ENCODE measurements around the gene ATG4A.

ATG4A gene

DNA sequence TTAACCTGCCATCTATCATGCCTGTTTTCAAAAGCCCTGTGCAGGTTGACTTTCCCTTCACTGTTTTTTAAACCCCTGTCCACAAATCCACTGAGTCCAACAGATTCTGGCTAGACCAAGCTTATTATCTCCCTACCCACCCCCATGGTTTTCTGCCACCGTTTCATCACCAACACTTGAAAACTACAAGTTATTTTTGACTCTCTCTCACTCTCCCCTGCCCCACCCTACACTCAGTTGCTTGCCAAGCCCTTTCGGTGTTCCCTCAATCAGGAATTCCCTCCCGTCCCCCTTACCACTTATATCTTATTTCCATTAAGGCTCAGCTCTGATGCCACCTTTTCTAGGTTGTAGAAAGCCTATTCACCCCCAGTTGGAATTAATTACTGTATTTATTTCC, 29.7 kb downstream of the ATG4A start:
- no peak overlapping the region for H3K4me2 ChIP-seq (ENCODE audit: insufficient read depth, low read length)
- no peak overlapping the region for H2AFZ ChIP-seq (ENCODE audit: low read depth, low read length)
- TF ChIP-seq, protein P1, sequence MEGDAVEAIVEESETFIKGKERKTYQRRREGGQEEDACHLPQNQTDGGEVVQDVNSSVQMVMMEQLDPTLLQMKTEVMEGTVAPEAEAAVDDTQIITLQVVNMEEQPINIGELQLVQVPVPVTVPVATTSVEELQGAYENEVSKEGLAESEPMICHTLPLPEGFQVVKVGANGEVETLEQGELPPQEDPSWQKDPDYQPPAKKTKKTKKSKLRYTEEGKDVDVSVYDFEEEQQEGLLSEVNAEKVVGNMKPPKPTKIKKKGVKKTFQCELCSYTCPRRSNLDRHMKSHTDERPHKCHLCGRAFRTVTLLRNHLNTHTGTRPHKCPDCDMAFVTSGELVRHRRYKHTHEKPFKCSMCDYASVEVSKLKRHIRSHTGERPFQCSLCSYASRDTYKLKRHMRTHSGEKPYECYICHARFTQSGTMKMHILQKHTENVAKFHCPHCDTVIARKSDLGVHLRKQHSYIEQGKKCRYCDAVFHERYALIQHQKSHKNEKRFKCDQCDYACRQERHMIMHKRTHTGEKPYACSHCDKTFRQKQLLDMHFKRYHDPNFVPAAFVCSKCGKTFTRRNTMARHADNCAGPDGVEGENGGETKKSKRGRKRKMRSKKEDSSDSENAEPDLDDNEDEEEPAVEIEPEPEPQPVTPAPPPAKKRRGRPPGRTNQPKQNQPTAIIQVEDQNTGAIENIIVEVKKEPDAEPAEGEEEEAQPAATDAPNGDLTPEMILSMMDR (IDR thresholded peaks at IDR 0.05; ENCODE audit: borderline replicate concordance, extremely low read depth, low read length, poor library complexity, severe bottlenecking) = no peak
- no peak for TF ChIP-seq EZH2 (IDR thresholded peaks at IDR 0.05; ENCODE audit: borderline replicate concordance, low read depth, low read length, severe bottlenecking)
- H3K27me3 ChIP-seq (ENCODE audit: insufficient read depth, low read length, poor library complexity) = no peaks in the 10 kb centered on the region
- ATAC-seq (ENCODE audit: insufficient read depth, low read depth) = no peak
- H3K79me2 ChIP-seq (ENCODE audit: insufficient read depth, low read length) = no peaks in the 10 kb centered on the region
- H3K4me3 ChIP-seq (ENCODE audit: low read depth in 1 of 2, low read length in 2 of 2) = no peak overlapping the region
- H3K36me3 ChIP-seq (ENCODE audit: insufficient read depth, low read length) = no peaks in the 10 kb centered on the region
- DNase-seq = no peak
- H3K9me3 ChIP-seq (ENCODE audit: insufficient read depth, low read length, severe bottlenecking) = no peaks in the 10 kb centered on the region
- H3K4me1 ChIP-seq (ENCODE audit: insufficient read depth, low read length) = no peaks in the 10 kb centered on the region
- H4K20me1 ChIP-seq (ENCODE audit: insufficient read depth, low read length) = no peaks in the 10 kb centered on the region
- no peak overlapping the region for H3K9ac ChIP-seq (ENCODE audit: low read depth, low read length)
- no peak overlapping the region for H3K27ac ChIP-seq (ENCODE audit: low read length)

DNA sequence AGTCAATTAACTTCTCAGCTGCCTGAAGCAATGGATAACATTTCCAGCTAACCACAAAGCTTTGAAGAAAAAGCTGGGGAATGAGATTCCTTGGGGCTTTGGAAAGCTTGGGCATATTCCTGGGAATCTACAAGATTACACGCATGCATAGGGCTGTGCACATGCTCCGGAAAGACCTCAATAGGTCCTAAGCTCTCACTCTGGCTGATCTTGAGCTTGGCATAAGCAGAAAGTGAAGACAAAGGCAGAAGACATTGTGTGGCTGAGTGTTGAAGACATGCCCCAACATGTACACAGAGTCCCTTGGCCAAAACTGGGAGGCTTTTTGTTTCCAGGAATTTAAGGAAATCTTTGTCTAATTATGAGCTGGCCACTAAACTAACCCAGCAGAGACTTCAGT, 31.2 kb downstream of the ATG4A start:
- H2AFZ ChIP-seq (ENCODE audit: low read depth, low read length) = no peak overlapping the region
- H3K27me3 ChIP-seq (ENCODE audit: insufficient read depth, low read length, poor library complexity) = no peaks in the 10 kb centered on the region
- H4K20me1 ChIP-seq (ENCODE audit: insufficient read depth, low read length) = no peaks in the 10 kb centered on the region
- no peak for TF ChIP-seq EZH2 (IDR thresholded peaks at IDR 0.05; ENCODE audit: borderline replicate concordance, low read depth, low read length, severe bottlenecking)
- TF ChIP-seq, protein P1 (IDR thresholded peaks at IDR 0.05; ENCODE audit: borderline replicate concordance, extremely low read depth, low read length, poor library complexity, severe bottlenecking) = no peak
- no peaks in the 10 kb centered on the region for H3K79me2 ChIP-seq (ENCODE audit: insufficient read depth, low read length)
- H3K9me3 ChIP-seq (ENCODE audit: insufficient read depth, low read length, severe bottlenecking) = no peaks in the 10 kb centered on the region
- no peak overlapping the region for H3K4me3 ChIP-seq (ENCODE audit: low read depth in 1 of 2, low read length in 2 of 2)
- H3K36me3 ChIP-seq (ENCODE audit: insufficient read depth, low read length) = peaks cover 5% of the 10 kb centered on the region; the same call in 1 of the 2 replicates
- DNase-seq (no peak), ATAC-seq (ENCODE audit: insufficient read depth, low read depth) (no peak)
- no peak overlapping the region for H3K27ac ChIP-seq (ENCODE audit: low read length)
- H3K4me2 ChIP-seq (ENCODE audit: insufficient read depth, low read length) = no peak overlapping the region
- no peaks in the 10 kb centered on the region for H3K4me1 ChIP-seq (ENCODE audit: insufficient read depth, low read length)
- H3K9ac ChIP-seq (ENCODE audit: low read depth, low read length) = no peak overlapping the region

DNA sequence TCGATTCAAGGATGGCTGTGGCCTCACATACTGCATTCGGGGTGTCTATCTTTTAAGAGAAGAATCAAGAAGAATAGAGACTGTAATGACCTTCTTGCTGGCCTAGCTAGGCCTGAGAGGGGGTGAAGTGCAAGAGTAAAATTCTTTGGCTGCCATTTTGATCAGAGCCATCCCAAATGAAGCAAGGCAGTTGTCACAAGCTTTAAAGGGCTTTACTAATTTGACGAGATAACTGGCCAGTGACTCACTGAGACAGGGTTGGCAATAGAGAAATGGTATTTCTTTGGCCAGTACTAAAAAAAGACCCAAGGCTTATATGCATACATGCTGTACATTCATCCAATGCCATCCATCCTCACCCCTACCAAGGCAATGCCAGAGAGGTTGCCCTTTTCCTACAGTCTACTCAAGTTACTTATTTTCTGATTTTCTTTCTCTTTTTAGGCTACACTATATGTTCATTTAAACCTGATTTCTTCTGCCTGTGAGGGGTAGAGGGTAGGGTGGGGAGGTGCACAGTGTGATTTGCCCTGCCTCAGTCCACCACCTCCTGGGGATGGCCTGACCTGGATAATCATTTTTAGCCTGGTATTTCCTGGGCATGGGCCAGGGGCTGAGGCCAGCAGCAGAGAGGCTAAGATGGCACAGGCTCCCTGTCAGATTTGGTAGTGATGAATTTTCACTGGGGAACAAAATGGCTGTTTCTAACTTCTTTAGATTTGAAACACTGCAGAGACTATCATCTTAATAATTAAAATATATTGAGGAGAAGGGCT, 32.2 kb downstream of the ATG4A start:
- no peaks in the 10 kb centered on the region for H3K79me2 ChIP-seq (ENCODE audit: insufficient read depth, low read length)
- no peaks in the 10 kb centered on the region for H3K27me3 ChIP-seq (ENCODE audit: insufficient read depth, low read length, poor library complexity)
- H3K9ac ChIP-seq (ENCODE audit: low read depth, low read length) = no peak overlapping the region
- H2AFZ ChIP-seq (ENCODE audit: low read depth, low read length) = no peak overlapping the region
- H4K20me1 ChIP-seq (ENCODE audit: insufficient read depth, low read length) = no peaks in the 10 kb centered on the region
- no peak overlapping the region for H3K27ac ChIP-seq (ENCODE audit: low read length)
- H3K9me3 ChIP-seq (ENCODE audit: insufficient read depth, low read length, severe bottlenecking) = no peaks in the 10 kb centered on the region
- H3K36me3 ChIP-seq (ENCODE audit: insufficient read depth, low read length) = peaks cover 5% of the 10 kb centered on the region; the same call in 1 of the 2 replicates
- H3K4me1 ChIP-seq (ENCODE audit: insufficient read depth, low read length) = no peaks in the 10 kb centered on the region
- no peak overlapping the region for H3K4me3 ChIP-seq (ENCODE audit: low read depth in 1 of 2, low read length in 2 of 2)
- TF ChIP-seq EZH2 (IDR thresholded peaks at IDR 0.05; ENCODE audit: borderline replicate concordance, low read depth, low read length, severe bottlenecking) = no peak
- TF ChIP-seq, protein P1 (IDR thresholded peaks at IDR 0.05; ENCODE audit: borderline replicate concordance, extremely low read depth, low read length, poor library complexity, severe bottlenecking) = no peak
- no peak overlapping the region for H3K4me2 ChIP-seq (ENCODE audit: insufficient read depth, low read length)
- DNase-seq (no peak), ATAC-seq (ENCODE audit: insufficient read depth, low read depth) (no peak)
